BLaER1 treated with 17β-estradiol and CSF1 and Interleukin-3, amounts not matched to agents 10 nM and 100 nM (cell line): ENCODE data around the gene ANKFY1.

Experiments
- H3K27ac ChIP-seq, 11 experiments: shearing (Covaris generic); formaldehyde crosslinking; 2 replicates each; pipeline ENCODE4 v1.8.1; 2022
- H3K27me3 ChIP-seq, 11 experiments: shearing (Covaris generic); formaldehyde crosslinking; 2 replicates each; pipeline ENCODE4 v1.8.1; 2022
- H3K36me3 ChIP-seq, 11 experiments: shearing (Covaris generic); formaldehyde crosslinking; 2 replicates each; pipeline ENCODE4 v1.8.1; 2022
- H3K4me1 ChIP-seq, 10 experiments: shearing (Covaris generic); formaldehyde crosslinking; 2 replicates each; pipeline ENCODE4 v1.8.1; 2022
- H3K4me2 ChIP-seq, 11 experiments: shearing (Covaris generic); formaldehyde crosslinking; 2 replicates each; pipeline ENCODE4 v1.8.1; 2022
- H3K4me3 ChIP-seq, 10 experiments: shearing (Covaris generic); formaldehyde crosslinking; 2 replicates each; pipeline ENCODE4 v1.8.1; 2022
- H3K9ac ChIP-seq, 11 experiments: shearing (Covaris generic); formaldehyde crosslinking; 2 replicates each; pipeline ENCODE4 v1.8.1; 2022
- H3K9me3 ChIP-seq, 11 experiments: shearing (Covaris generic); formaldehyde crosslinking; replicated peaks in 1 of 11; 2 replicates each; pipeline ENCODE4 v1.8.1; 2022
- H4K20me1 ChIP-seq, 11 experiments: shearing (Covaris generic); formaldehyde crosslinking; 2 replicates each; pipeline ENCODE4 v1.8.1; 2022
- Cebpa-rat ChIP-seq, 11 experiments: shearing (Covaris generic); IDR thresholded peaks; 2 replicates each; pipeline ENCODE4 v1.8.1; 2022

Gene ANKFY1

DNA sequence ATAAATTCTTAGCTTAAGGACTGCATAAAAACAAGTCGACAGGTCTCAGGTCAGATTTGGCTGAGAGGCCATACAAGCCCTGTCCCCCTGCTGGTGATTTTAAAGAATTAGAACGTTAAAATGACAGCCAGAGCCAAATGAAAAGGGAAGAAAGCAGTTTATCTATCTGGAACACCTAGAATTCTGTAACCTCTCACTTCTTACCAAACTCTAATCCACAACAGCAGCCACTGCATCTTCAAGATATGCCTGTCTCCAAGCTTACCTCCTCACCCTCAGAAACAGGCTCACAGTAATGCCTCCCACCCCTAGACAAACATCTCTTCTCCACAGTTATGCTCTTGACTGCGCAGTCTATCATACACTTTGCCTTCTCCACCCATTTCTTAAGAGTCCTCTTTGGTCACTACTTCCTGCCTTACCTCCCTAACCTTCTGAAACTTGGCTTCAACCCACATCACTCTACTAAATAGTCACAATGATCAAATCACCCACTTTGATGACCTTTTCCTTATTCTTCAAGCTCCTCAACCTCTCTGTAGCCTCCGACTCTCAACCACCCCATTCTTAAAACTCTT lies 14.2 kb downstream of the ANKFY1 start:
- peaks cover 0 to 15% (median 5%) of the 10 kb centered on the region in 10 experiments; a peak in 6 of 20 replicates for H3K4me1 ChIP-seq
- H3K4me3 ChIP-seq = no peak overlapping the region
- TF ChIP-seq Cebpa-rat (IDR thresholded peaks at IDR 0.05) = no peak
- H3K9me3 ChIP-seq = no peaks in the 10 kb centered on the region
- 0 out of 22 replicates have a peak overlapping the region, but pooled peaks of 1 of the 11 experiments have one; percentile 5 for H3K9ac ChIP-seq
- H3K27me3 ChIP-seq = no peaks in the 10 kb centered on the region
- H4K20me1 ChIP-seq = peaks cover 93 to 100% (median 100%) of the 10 kb centered on the region in 11 experiments
- H3K4me2 ChIP-seq = no peak overlapping the region
- H3K36me3 ChIP-seq = peaks cover 26 to 67% (median 48%) of the 10 kb centered on the region in 11 experiments
- no peak overlapping the region for H3K27ac ChIP-seq

DNA sequence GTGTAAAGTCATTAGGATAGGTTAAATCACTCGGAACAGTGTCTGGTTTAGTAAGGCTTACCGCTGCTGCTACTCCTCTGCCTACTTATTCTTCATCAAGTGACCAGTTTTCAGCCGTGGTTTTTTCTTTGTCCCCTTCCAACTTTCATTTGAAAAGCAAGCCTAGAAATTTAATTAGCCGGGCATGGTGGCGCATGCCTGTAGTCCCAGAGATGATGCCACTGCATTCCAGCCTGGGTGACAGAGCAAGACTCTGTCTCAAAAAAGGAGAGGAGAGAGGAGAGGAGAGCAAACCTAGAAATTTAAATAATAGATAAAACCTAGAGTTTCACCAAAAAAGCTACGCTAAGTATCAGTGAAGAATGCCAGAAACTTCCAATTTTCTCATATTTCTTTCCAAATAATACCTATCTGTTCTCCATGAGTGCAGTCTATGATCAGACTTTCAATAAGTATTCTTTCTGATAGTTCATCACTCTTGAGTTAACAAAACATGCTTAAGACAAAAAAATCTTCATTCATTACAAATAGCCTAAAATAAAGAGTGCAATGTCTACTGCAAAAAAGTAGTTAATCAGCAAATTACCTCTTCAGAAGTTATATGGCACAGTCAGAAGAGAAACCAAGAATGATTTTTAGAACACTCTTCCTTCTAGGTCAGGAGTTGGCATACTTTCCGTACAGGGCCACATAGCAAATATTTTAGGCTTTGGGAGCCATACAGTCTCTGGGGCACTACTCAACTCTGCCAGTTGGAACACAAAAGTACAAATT lies 15.1 kb downstream of the ANKFY1 start:
- H3K9ac ChIP-seq = no peak overlapping the region
- peaks cover 0 to 15% (median 5%) of the 10 kb centered on the region in 10 experiments; a peak in 6 of 20 replicates for H3K4me1 ChIP-seq
- H4K20me1 ChIP-seq = peaks cover 94 to 100% (median 100%) of the 10 kb centered on the region in 11 experiments
- H3K4me2 ChIP-seq = no peak overlapping the region
- H3K27me3 ChIP-seq = no peaks in the 10 kb centered on the region
- TF ChIP-seq Cebpa-rat (IDR thresholded peaks at IDR 0.05) = no peak
- H3K36me3 ChIP-seq = peaks cover 23 to 67% (median 51%) of the 10 kb centered on the region in 11 experiments
- no peak overlapping the region for H3K27ac ChIP-seq
- no peaks in the 10 kb centered on the region for H3K9me3 ChIP-seq
- no peak overlapping the region for H3K4me3 ChIP-seq

DNA sequence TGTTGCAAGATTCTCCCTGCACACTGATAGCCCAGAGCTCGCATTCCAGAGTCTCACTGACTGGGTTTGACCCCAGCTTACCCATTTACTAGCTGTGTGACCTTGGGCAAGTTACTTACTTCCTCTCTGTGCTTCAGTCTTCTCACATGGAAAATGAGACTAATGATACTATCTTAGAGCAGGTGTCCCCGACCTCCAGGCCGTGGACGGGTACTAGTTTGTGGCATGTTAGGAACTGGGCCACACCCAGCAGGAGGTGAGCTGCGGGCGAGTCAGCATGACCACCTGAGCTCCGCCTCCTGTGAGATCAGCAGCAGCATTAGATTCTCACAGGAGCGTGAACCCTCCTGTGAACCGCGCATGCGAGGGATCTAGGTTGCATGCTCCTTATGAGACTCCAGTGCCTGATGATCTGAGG lies 15.8 kb downstream of the ANKFY1 start:
- TF ChIP-seq Cebpa-rat (IDR thresholded peaks at IDR 0.05) = no peak
- no peaks in the 10 kb centered on the region for H3K9me3 ChIP-seq
- peaks cover 27 to 67% (median 53%) of the 10 kb centered on the region in 11 experiments for H3K36me3 ChIP-seq
- H4K20me1 ChIP-seq = peaks cover 93 to 100% (median 100%) of the 10 kb centered on the region in 11 experiments
- H3K9ac ChIP-seq = no peak overlapping the region
- no peak overlapping the region for H3K27ac ChIP-seq
- H3K4me1 ChIP-seq = peaks cover 0 to 15% (median 5%) of the 10 kb centered on the region in 10 experiments; a peak in 6 of 20 replicates
- no peaks in the 10 kb centered on the region for H3K27me3 ChIP-seq
- no peak overlapping the region for H3K4me3 ChIP-seq
- no peak overlapping the region for H3K4me2 ChIP-seq

DNA sequence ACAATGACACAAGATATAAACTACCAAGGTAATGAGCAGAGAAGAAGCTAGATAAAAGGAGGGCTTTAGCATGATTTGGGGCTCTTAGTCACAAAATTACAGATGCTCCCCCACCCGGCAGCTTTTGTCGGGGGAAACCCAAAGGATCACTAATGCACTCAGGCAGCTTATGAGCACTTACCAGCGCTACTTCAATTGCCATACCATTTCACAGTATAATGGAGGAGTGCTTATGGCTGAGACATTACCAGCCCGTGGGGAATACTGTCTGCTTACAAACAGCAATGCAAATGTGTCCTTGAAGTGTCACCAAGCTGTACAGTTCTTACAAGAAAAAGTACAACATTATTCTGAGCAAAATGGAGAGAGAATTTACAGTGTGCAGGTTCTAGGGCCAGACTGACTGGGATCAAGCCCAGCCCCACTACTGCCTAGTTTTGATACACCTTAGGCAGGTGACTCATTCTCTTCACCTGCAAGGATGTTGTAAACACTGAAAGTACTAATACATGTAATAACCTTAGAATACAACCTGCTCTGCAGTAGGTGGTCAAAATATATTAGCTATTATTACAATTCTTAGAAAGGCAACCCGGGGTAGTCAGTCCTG lies 16.3 kb downstream of the ANKFY1 start:
- Histone ChIP-seq H3K36me3 (peaks cover 31 to 70% (median 56%) of the 10 kb centered on the region in 11 experiments), H3K9me3 (no peaks in the 10 kb centered on the region), H3K27me3 (no peaks in the 10 kb centered on the region), H3K4me2 (no peak overlapping the region), H3K4me3 (no peak overlapping the region), H4K20me1 (peaks cover 92 to 100% (median 100%) of the 10 kb centered on the region in 11 experiments), H3K4me1 (peaks cover 0 to 15% (median 5%) of the 10 kb centered on the region in 10 experiments; a peak in 6 of 20 replicates), H3K27ac (no peak overlapping the region), H3K9ac (no peak overlapping the region)
- no peak for TF ChIP-seq Cebpa-rat (IDR thresholded peaks at IDR 0.05)

DNA sequence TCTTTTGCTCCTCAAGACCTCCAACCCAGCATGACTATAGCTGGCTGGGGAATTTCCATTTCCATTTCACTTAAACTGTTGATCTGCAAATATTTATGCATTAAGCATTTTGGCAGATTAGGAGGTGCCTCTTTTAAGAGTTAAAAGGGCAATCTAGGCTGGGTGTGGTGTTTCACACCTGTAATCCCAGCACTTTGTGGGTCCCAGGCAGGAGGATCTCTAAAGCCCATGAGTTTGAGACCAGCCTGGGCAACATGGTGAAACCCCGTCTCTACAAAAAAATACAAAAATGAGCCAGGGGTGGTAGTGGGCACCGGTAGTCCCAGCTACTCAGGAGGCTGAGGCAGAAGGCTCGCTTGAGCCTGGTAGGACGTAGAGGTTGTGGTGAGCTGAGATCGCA lies 17.1 kb downstream of the ANKFY1 start:
- Histone ChIP-seq H4K20me1 (peaks cover 88 to 100% (median 100%) of the 10 kb centered on the region in 11 experiments), H3K4me2 (no peak overlapping the region), H3K27ac (no peak overlapping the region), H3K9ac (no peak overlapping the region), H3K4me3 (no peak overlapping the region), H3K9me3 (no peaks in the 10 kb centered on the region), H3K4me1 (peaks cover 0 to 15% (median 5%) of the 10 kb centered on the region in 10 experiments; a peak in 6 of 20 replicates), H3K36me3 (peaks cover 38 to 78% (median 64%) of the 10 kb centered on the region in 11 experiments), H3K27me3 (no peaks in the 10 kb centered on the region)
- no peak for TF ChIP-seq Cebpa-rat (IDR thresholded peaks at IDR 0.05)

DNA sequence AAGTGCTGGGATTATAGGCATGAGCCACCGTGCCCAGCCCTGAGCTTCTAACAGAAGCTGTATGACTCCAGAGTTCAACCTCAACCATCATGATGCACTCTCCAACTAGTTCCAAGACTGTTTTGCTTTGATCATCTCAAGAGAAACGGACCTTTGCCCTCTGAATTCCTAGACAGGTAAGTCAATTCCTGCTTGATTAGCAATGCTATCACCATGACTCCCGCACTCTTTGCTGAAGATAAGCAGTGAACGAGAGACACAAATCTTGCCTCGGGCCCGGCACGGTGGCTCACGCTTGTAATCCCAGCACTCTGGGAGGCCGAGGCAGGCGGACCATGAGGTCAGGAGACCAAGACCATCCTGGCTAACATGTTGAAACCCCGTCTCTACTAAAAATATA lies 22.2 kb downstream of the ANKFY1 start:
- no peak for TF ChIP-seq Cebpa-rat (IDR thresholded peaks at IDR 0.05)
- no peaks in the 10 kb centered on the region for H3K27me3 ChIP-seq
- H3K4me3 ChIP-seq = no peak overlapping the region
- no peak overlapping the region for H3K9ac ChIP-seq
- H3K4me2 ChIP-seq = no peak overlapping the region
- peaks cover 59 to 97% (median 91%) of the 10 kb centered on the region in 11 experiments for H4K20me1 ChIP-seq
- H3K27ac ChIP-seq = no peak overlapping the region
- no peaks in the 10 kb centered on the region for H3K4me1 ChIP-seq
- H3K36me3 ChIP-seq = peaks cover 65 to 97% (median 86%) of the 10 kb centered on the region in 11 experiments
- no peaks in the 10 kb centered on the region for H3K9me3 ChIP-seq

DNA sequence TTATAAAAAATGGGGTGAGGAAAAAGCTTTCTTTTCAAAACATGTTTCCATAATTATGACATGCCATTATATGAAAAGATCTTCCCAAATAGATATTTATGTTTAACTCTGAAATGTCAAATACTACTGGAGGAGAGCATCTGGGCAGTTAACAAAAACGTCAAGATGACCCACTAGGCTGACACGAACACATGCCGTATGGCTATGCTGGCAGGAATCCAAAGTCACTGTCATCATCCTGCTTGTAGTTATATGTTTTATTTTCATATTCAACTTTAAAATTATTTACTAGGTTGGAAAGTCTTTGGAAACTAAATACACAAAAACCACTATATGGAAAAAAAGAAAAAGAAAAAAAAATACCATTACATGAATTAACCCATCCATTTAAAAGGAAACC lies 27.3 kb downstream of the ANKFY1 start:
- Histone ChIP-seq H3K9me3 (no peaks in the 10 kb centered on the region), H3K4me2 (no peak overlapping the region), H3K4me1 (no peaks in the 10 kb centered on the region; a peak in 1 of 20 replicates), H3K27ac (no peak overlapping the region), H3K9ac (no peak overlapping the region), H3K27me3 (no peaks in the 10 kb centered on the region), H3K4me3 (no peak overlapping the region), H3K36me3 (peaks cover 92 to 100% (median 94%) of the 10 kb centered on the region in 11 experiments), H4K20me1 (peaks cover 10 to 73% (median 48%) of the 10 kb centered on the region in 11 experiments; a peak in 19 of 22 replicates)
- no peak for TF ChIP-seq Cebpa-rat (IDR thresholded peaks at IDR 0.05)

DNA sequence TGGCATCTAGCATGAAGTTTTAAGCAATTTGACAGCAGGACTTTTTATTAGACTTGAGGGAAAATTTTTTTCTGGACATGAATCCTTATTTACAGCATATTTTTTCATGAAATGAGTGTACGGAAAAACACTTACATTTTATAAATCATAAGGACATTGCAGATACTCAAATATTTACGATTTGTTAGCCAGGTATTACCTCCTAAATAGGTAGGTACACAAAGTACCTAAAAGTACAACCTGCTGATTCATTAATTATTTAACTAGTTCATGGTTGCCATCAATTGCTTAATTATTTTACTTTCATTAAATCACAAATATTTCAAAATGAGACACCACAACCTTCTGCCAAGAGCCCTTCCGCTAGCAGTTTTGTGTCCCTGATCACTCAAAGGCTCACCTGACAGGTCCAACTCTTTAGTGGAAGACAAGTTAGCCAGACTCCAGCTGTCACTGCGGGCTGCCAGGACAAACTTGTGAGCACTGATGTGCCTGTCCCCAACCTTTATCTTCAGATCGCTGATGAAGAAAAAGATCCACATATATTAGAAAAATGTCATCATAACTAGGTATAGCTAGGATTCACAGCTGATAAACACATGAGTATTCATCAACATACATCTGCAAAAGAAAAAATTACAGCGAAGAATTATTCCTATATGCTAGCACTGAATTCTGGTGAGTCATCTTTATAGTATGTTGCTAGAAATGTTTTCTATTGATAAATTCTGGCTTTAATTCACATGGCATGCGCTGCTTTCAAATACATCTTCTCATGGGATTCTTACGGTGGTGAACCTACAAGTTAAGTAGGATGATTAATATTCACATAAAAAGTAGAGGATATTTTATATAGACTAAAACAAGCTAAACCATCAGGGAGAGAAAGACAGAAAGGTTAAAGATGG lies 28.2 kb downstream of the ANKFY1 start:
- no peaks in the 10 kb centered on the region; a peak in 1 of 20 replicates for H3K4me1 ChIP-seq
- no peaks in the 10 kb centered on the region for H3K9me3 ChIP-seq
- H3K4me3 ChIP-seq = no peak overlapping the region
- peaks cover 92 to 100% (median 94%) of the 10 kb centered on the region in 11 experiments for H3K36me3 ChIP-seq
- H4K20me1 ChIP-seq = peaks cover 8 to 68% (median 43%) of the 10 kb centered on the region in 11 experiments; a peak in 20 of 22 replicates
- H3K27me3 ChIP-seq = no peaks in the 10 kb centered on the region
- H3K4me2 ChIP-seq = no peak overlapping the region
- no peak overlapping the region for H3K9ac ChIP-seq
- no peak overlapping the region for H3K27ac ChIP-seq
- TF ChIP-seq Cebpa-rat (IDR thresholded peaks at IDR 0.05) = no peak
